Adipocyte (in vitro differentiated cells): Measurements from ENCODE around the gene C1S.
"Not testable (repeated sequence)": the region's sequence is repeated elsewhere in the genome, so short reads cannot be mapped to it uniquely, and the experiment has no call there.

ENCODE experiments used
- DNase-seq: peaks from one replicate; pipeline ENCODE4 v3.0.0-alpha.2; 2015; ENCODE audit warnings: low read depth
- H3K27me3 ChIP-seq: replicated peaks from 2 replicates; pipeline ENCODE4 v1.7.0; 2013; ENCODE audit warnings: mild to moderate bottlenecking, low read length, moderate library complexity; ENCODE audit not compliant: control insufficient read depth, insufficient read depth
- H3K36me3 ChIP-seq: 2 replicates; pipeline ENCODE4 v1.7.0; 2013; ENCODE audit warnings: low read length, mild to moderate bottlenecking, moderate library complexity; ENCODE audit not compliant: control insufficient read depth, insufficient read depth, severe bottlenecking
- H3K4me1 ChIP-seq: 2 replicates; pipeline ENCODE4 v1.7.0; 2013; ENCODE audit warnings: mild to moderate bottlenecking, low read length, moderate library complexity; ENCODE audit not compliant: control insufficient read depth, insufficient read depth
- H3K4me3 ChIP-seq: 2 replicates; pipeline ENCODE4 v1.7.0; 2013; ENCODE audit warnings: mild to moderate bottlenecking, low read length, moderate library complexity
- H3K9ac ChIP-seq: 2 replicates; pipeline ENCODE4 v1.7.0; 2013; ENCODE audit warnings: mild to moderate bottlenecking, low read length, moderate library complexity
- H3K9me3 ChIP-seq: 2 replicates; pipeline ENCODE4 v1.7.0; 2013; ENCODE audit warnings: mild to moderate bottlenecking, low read length, moderate library complexity; ENCODE audit not compliant: control insufficient read depth

C1S gene

DNA sequence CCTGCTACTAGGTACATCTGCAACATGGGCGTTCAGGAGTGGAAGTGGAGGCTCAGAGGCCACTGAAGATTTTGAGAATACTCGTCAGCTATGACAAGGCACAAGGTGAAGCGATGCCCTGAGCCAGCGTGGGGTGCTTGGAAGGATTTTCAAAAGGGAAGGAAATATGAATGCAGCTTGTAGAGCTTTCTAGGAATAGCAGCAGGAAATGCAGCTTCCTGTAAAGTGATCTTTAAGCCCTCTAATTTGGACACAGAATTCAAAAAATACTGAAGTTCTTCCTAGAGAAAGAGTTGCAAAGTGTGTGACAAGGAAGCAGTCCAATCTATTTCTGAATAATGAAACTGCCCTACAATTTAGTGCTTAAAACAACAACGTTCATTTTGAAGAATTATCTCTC is 13.2 kb upstream of the C1S start:
- Histone ChIP-seq H3K27me3 (no peaks in the 10 kb centered on the region), H3K4me3 (no peak overlapping the region), H3K4me1 (no peaks in the 10 kb centered on the region), H3K36me3 (no peaks in the 10 kb centered on the region), H3K9me3 (no peaks in the 10 kb centered on the region), H3K9ac (no peak overlapping the region)
- no peak for DNase-seq

DNA sequence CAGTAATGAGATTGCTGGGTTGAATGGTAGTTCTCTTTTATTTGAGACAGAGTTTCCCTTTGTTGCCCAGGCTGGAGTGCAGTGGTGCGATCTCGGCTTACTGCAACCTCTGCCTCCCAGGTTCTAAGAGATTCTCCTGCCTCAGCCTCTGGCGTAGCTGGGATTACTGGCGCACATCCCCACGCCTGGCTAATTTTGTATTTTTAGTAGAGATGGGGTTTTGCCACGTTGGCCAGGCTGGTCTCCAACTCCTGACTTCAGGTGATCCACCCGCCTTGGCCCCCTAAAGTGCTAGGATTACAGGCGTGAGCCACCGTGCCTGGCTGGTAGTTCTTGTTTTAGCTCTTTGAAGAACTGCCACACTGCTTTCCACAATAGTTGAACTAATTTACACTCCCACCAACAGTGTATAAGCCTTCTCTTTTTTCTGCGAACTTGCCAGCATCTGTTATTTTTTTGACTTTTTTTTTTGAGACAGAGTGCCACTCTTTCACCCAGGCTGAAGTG is 11.0 kb upstream of the C1S start:
- not testable (repeated sequence) for H3K27me3 ChIP-seq, H3K9ac ChIP-seq, H3K36me3 ChIP-seq, H3K4me1 ChIP-seq, H3K9me3 ChIP-seq, H3K4me3 ChIP-seq, DNase-seq

DNA sequence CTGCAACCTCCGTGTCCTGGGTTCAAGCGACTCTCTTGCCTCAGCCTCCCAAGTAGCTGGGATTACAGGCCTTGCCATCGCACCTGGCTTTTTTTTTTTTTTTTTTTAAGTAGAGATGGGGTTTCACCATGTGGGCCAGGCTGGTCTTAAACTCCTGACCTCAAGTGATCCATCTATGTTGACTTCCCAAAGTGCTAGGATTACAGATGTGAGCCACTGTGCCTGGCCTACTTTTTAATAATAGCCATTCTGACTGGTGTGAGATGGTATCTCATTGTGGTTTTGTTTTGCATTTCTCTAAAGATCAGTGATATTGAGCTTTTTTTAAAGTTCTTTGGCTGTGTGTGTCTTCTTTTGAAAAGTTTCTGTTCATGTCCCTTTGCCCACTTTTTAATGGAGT is 10.5 kb upstream of the C1S start:
- not testable (repeated sequence) for H3K9me3 ChIP-seq, H3K36me3 ChIP-seq, DNase-seq, H3K9ac ChIP-seq, H3K4me3 ChIP-seq, H3K27me3 ChIP-seq, H3K4me1 ChIP-seq

DNA sequence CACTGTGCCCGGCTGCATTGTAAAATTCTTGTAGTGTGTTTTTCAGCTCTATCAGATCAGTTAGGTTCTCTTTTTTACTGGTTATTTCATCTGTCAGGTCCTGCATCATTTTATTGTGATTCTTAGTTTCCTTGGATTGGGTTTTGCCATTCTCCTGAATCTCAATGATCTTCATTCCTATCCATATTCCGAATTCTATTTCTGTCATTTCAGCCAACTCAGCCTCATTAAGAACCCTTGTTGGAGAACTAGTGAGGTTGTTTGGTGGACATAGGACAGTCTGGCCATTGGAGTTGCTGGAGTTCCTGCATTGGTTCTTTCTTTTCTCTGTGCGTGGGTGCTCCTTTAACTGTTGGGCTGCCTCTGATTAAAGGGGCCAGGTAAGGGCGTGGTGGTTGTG is 5.6 kb upstream of the C1S start:
- no peak for DNase-seq
- no peaks in the 10 kb centered on the region for H3K36me3 ChIP-seq
- peaks cover 7% of the 10 kb centered on the region for H3K4me1 ChIP-seq
- no peaks in the 10 kb centered on the region for H3K27me3 ChIP-seq
- no peak overlapping the region for H3K9ac ChIP-seq
- no peak overlapping the region for H3K4me3 ChIP-seq
- no peaks in the 10 kb centered on the region for H3K9me3 ChIP-seq

- peaks cover 11% of the 10 kb centered on the region for H3K4me1 ChIP-seq
- H3K4me3 ChIP-seq, DNase-seq, H3K9ac ChIP-seq, H3K27me3 ChIP-seq, H3K36me3 ChIP-seq, H3K9me3 ChIP-seq: not testable (repeated sequence)
These were observed 4.8 kb upstream of the C1S start for GRCh38 chr12:7055736-7056135.

- no peak for DNase-seq
- no peak overlapping the region for H3K4me3 ChIP-seq
- peaks cover 25% of the 10 kb centered on the region for H3K4me1 ChIP-seq
- H3K9me3 ChIP-seq: no peaks in the 10 kb centered on the region
- H3K27me3 ChIP-seq: no peaks in the 10 kb centered on the region
- no peak overlapping the region for H3K9ac ChIP-seq
- H3K36me3 ChIP-seq: peaks cover 6% of the 10 kb centered on the region
These were observed 2.2 kb upstream of the C1S start for GRCh38 chr12:7058163-7058845.

- no peak for DNase-seq
These were observed 1.6 kb upstream of the C1S start for GRCh38 chr12:7058850-7059395.

GRCh38 chr12:7059780-7060179 is 738 bp upstream of the C1S start:
- Histone ChIP-seq H3K9me3 (no peaks in the 10 kb centered on the region), H3K27me3 (no peaks in the 10 kb centered on the region), H3K36me3 (peaks cover 18% of the 10 kb centered on the region), H3K4me1 (peaks cover 38% of the 10 kb centered on the region), H3K9ac (peak overlapping the region; percentile 67), H3K4me3 (peak overlapping the region; percentile 59)
- DNase-seq: no peak

More at GRCh38 chr12:7058850-7059395, 1.6 kb upstream of the C1S start:
- H3K27me3 ChIP-seq: no peaks in the 10 kb centered on the region
- H3K4me1 ChIP-seq: peaks cover 30% of the 10 kb centered on the region
- H3K9me3 ChIP-seq: no peaks in the 10 kb centered on the region
- H3K36me3 ChIP-seq: peaks cover 12% of the 10 kb centered on the region
- H3K4me3 ChIP-seq: no peak overlapping the region
- H3K9ac ChIP-seq: no peak overlapping the region

- no peaks in the 10 kb centered on the region for H3K9me3 ChIP-seq
- H3K36me3 ChIP-seq: peaks cover 32% of the 10 kb centered on the region
- H3K9ac ChIP-seq: peak overlapping the region; percentile 94
- DNase-seq: no peak
- H3K4me1 ChIP-seq: peaks cover 43% of the 10 kb centered on the region
- H3K27me3 ChIP-seq: no peaks in the 10 kb centered on the region
- peak overlapping the region; percentile 85 for H3K4me3 ChIP-seq
These were observed 620 bp downstream of the C1S start for GRCh38 chr12:7061138-7061537.

DNA sequence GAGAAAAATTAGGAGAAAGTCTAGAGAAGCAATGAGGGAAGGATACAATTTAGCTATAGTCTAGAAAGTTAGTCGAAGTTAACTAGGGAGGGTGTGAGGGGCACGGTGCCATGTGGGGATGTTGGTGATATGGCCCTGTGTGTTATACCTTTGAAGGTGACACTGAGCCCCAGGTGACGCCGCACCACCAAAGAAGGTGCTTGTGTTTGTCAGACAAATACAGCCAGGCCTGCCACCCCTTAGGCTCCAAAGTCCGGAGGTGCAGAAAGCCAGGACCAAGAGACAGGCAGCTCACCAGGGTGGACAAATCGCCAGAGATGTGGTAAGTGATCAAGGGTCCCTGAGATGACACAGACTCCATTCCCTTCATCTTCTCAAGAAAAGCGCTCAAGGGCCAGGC is 1.1 kb downstream of the C1S start:
- Histone ChIP-seq H3K27me3 (no peaks in the 10 kb centered on the region), H3K9me3 (no peaks in the 10 kb centered on the region), H3K9ac (peak overlapping the region; percentile 94), H3K36me3 (peaks cover 37% of the 10 kb centered on the region), H3K4me1 (peaks cover 47% of the 10 kb centered on the region), H3K4me3 (peak overlapping the region; percentile 85)
- DNase-seq: no peak

- H3K36me3 ChIP-seq: peaks cover 57% of the 10 kb centered on the region
- peaks cover 63% of the 10 kb centered on the region for H3K4me1 ChIP-seq
- no peak overlapping the region for H3K4me3 ChIP-seq
- no peaks in the 10 kb centered on the region for H3K27me3 ChIP-seq
- no peak for DNase-seq
- no peak overlapping the region for H3K9ac ChIP-seq
- no peaks in the 10 kb centered on the region for H3K9me3 ChIP-seq
These were observed 4.0 kb downstream of the C1S start for GRCh38 chr12:7064516-7064915.
